WTC11 (cell line): ENCODE measurements around the gene CDK8. TPM values are rescaled to one million over a fixed set of nuclear protein-coding genes. Genes with fewer than 3 reads are reported as not detected.

Source experiments
- ATAC-seq: fragments of 200-7000 bp; cut with Tn5 transposase; 2 replicates; pipeline ENCODE4 v1.10.0; 2021; ENCODE audit warnings: mild to moderate bottlenecking, moderate library complexity
- CTCF ChIA-PET: fragments of 300-600 bp; sonication (Branson Sonifier 250); formaldehyde crosslinking; loops from one replicate; lab custom pipeline; 2021; ENCODE audit warnings: antibody characterized with exemption; lab: Charles Lee
- POLR2A ChIA-PET: fragments of 350-600 bp; sonication (Branson Sonifier 250); formaldehyde crosslinking; loops from one replicate; lab custom pipeline; 2021; ENCODE audit warnings: antibody characterized with exemption; lab: Charles Lee
- DNase-seq: peaks from one replicate; pipeline ENCODE4 v3.0.0; 2021; ENCODE audit warnings: low spot score
- H3K27ac Mint-ChIP-seq: 2 replicates; pipeline ENCODE4 v1.8.0; 2021; ENCODE audit warnings: mixed read lengths
- H3K27me3 Mint-ChIP-seq: 2 replicates; pipeline ENCODE4 v1.8.0; 2021; ENCODE audit warnings: low read depth, mild to moderate bottlenecking, moderate library complexity, mixed read lengths
- H3K36me3 Mint-ChIP-seq: 2 replicates; pipeline ENCODE4 v1.8.0; 2021; ENCODE audit warnings: mixed read lengths
- H3K4me1 Mint-ChIP-seq: 2 replicates; pipeline ENCODE4 v1.8.0; 2022; ENCODE audit warnings: mixed read lengths
- H3K4me3 Mint-ChIP-seq: 2 replicates; pipeline ENCODE4 v1.8.0; 2021; ENCODE audit warnings: mild to moderate bottlenecking, moderate library complexity, mixed read lengths
- H3K9me3 Mint-ChIP-seq: 2 replicates; pipeline ENCODE4 v1.8.0; 2021; ENCODE audit warnings: mixed read lengths
- ATF1 ChIP-seq: sonication (generic); formaldehyde crosslinking; IDR thresholded peaks from 2 replicates; pipeline ENCODE4 v1.8.1; 2023; ENCODE audit warnings: mild to moderate bottlenecking, moderate library complexity, missing genetic modification reagents
- CBFB ChIP-seq: sonication (generic); formaldehyde crosslinking; IDR thresholded peaks from 2 replicates; pipeline ENCODE4 v1.8.1; 2022; ENCODE audit warnings: mild to moderate bottlenecking, low read depth, missing genetic modification reagents
- EMX1 ChIP-seq: fragments of 250-450 bp; sonication (Bioruptor Pico); IDR thresholded peaks from 2 replicates; pipeline ENCODE4 v1.8.0; 2021; ENCODE audit warnings: mild to moderate bottlenecking
- HMGA2 ChIP-seq: fragments of 250-450 bp; sonication (Bioruptor Pico); IDR thresholded peaks from 2 replicates; pipeline ENCODE4 v1.4.0; 2021; ENCODE audit warnings: mild to moderate bottlenecking, moderate library complexity
- NFATC4 ChIP-seq: fragments of 250-450 bp; sonication (Bioruptor Pico); IDR thresholded peaks from 2 replicates; pipeline ENCODE4 v1.9.0; 2021; ENCODE audit warnings: mild to moderate bottlenecking
- NR1H2 ChIP-seq: sonication (generic); formaldehyde crosslinking; IDR thresholded peaks from 2 replicates; pipeline ENCODE4 v1.9.0; 2021; ENCODE audit warnings: mild to moderate bottlenecking, moderate library complexity, missing genetic modification reagents
- SMAD3 ChIP-seq: sonication (generic); formaldehyde crosslinking; IDR thresholded peaks from 2 replicates; pipeline ENCODE4 v1.8.0; 2022; ENCODE audit warnings: missing genetic modification reagents, mild to moderate bottlenecking, borderline replicate concordance
- SMAD4 ChIP-seq: sonication (generic); formaldehyde crosslinking; IDR thresholded peaks from 2 replicates; pipeline ENCODE4 v1.8.0; 2022; ENCODE audit warnings: mild to moderate bottlenecking, missing genetic modification reagents
- TCF7 ChIP-seq: sonication (generic); formaldehyde crosslinking; IDR thresholded peaks from 2 replicates; pipeline ENCODE4 v1.8.0; 2022; ENCODE audit warnings: mild to moderate bottlenecking, low read depth, missing genetic modification reagents, moderate library complexity
- TEAD4 ChIP-seq: sonication (generic); formaldehyde crosslinking; IDR thresholded peaks from 2 replicates; pipeline ENCODE4 v1.8.0; 2022; ENCODE audit warnings: mild to moderate bottlenecking, missing genetic modification reagents
- ZNF317 ChIP-seq: sonication (generic); formaldehyde crosslinking; IDR thresholded peaks from 2 replicates; pipeline ENCODE4 v1.8.1; 2023; ENCODE audit warnings: low read depth, mild to moderate bottlenecking, moderate library complexity, missing genetic modification reagents, borderline replicate concordance
- ZNF396 ChIP-seq: fragments of 250-450 bp; sonication (Bioruptor Pico); IDR thresholded peaks from 2 replicates; pipeline ENCODE4 v1.8.0; 2021; ENCODE audit warnings: mild to moderate bottlenecking, moderate library complexity, borderline replicate concordance
- total RNA-seq: library from RNA; stranded (reverse); gene quantifications from 3 replicates; pipeline ENCODE4 v1.2.3, GENCODE V29; 2021
- TF ChIP-seq, protein P1 (sequence below): sonication (generic); formaldehyde crosslinking; IDR thresholded peaks from 2 replicates; pipeline ENCODE4 v1.8.1; 2022; ENCODE audit warnings: mild to moderate bottlenecking, missing genetic modification reagents, moderate library complexity, borderline replicate concordance
- TF ChIP-seq, protein P2 (sequence below): sonication (generic); formaldehyde crosslinking; IDR thresholded peaks from 2 replicates; pipeline ENCODE4 v1.8.1; 2022; ENCODE audit warnings: mild to moderate bottlenecking, moderate library complexity, missing genetic modification reagents
- TF ChIP-seq, protein P3 (sequence below): sonication (generic); formaldehyde crosslinking; IDR thresholded peaks from 2 replicates; pipeline ENCODE4 v1.8.1; 2023; ENCODE audit warnings: mild to moderate bottlenecking, missing genetic modification reagents
- TF ChIP-seq, protein P4 (sequence below): sonication (generic); formaldehyde crosslinking; IDR thresholded peaks from 2 replicates; pipeline ENCODE4 v1.8.0; 2022; ENCODE audit warnings: mild to moderate bottlenecking, missing genetic modification reagents
- TF ChIP-seq, protein P5 (sequence below): fragments of 250-450 bp; sonication (Bioruptor Pico); IDR thresholded peaks from 2 replicates; pipeline ENCODE4 v1.8.0; 2021; ENCODE audit warnings: mild to moderate bottlenecking
- TF ChIP-seq, protein P6 (sequence below): sonication (generic); formaldehyde crosslinking; IDR thresholded peaks from 2 replicates; pipeline ENCODE4 v1.8.1; 2022; ENCODE audit warnings: missing genetic modification reagents, borderline replicate concordance
- TF ChIP-seq, protein P7 (sequence below): fragments of 250-450 bp; sonication (Bioruptor Pico); IDR thresholded peaks from 2 replicates; pipeline ENCODE4 v1.9.0; 2021; ENCODE audit warnings: mild to moderate bottlenecking
- TF ChIP-seq, protein P8 (sequence below): sonication (generic); formaldehyde crosslinking; IDR thresholded peaks from 2 replicates; pipeline ENCODE4 v1.8.1; 2023; ENCODE audit warnings: mild to moderate bottlenecking, missing genetic modification reagents, borderline replicate concordance

Gene CDK8
- total RNA-seq, 1 experiment from 2014 or later, result 21.4 TPM

DNA sequence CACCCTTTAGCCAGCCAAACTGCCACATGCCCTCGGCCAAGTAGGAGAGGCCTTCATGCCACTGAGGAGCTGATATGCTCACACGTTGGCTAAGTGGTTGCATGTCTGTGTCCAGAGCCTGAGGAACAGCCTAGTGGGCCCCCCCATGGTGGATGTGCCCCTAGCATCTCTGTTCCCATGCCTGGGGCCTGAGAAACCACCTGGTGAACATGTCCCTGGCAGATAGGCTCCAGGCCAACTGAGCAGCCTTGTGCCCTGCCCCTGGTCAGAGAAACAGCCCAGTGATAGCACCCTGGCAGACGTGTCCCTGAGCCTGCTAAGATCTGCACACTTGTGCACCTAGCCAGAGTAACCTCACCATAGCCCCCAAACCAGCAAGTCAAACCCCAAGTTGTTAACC lies 181.7 kb downstream of the CDK8 start:
- Mint-ChIP-seq H3K36me3 (peaks cover 26% of the 10 kb centered on the region), H3K27me3 (no peaks in the 10 kb centered on the region; the same call in none of the 2 replicates), H3K4me3 (no peak overlapping the region), H3K27ac (no peak overlapping the region), H3K4me1 (no peaks in the 10 kb centered on the region), H3K9me3 (peaks cover 42% of the 10 kb centered on the region)
- ChIA-PET CTCF (interaction anchor here (0.5 kb wide), 1 partner anchor 1853 kb away, joined by 5 read pairs; no protein-coding TSS in a partner anchor), POLR2A (no interaction called here)
- TF ChIP-seq ZNF317 (CRISPR knock-in tag) (no peak), TEAD4 (CRISPR knock-in tag) (no peak), SMAD4 (CRISPR knock-in tag) (no peak), SMAD3 (no peak), ZNF396 (CRISPR knock-in tag) (no peak), NR1H2 (CRISPR knock-in tag) (no peak), CBFB (CRISPR knock-in tag) (no peak), TCF7 (CRISPR knock-in tag) (no peak), ATF1 (CRISPR knock-in tag) (no peak), HMGA2 (CRISPR knock-in tag) (no peak), EMX1 (CRISPR knock-in tag) (no peak), NFATC4 (CRISPR knock-in tag) (no peak)
- TF ChIP-seq, protein P1, sequence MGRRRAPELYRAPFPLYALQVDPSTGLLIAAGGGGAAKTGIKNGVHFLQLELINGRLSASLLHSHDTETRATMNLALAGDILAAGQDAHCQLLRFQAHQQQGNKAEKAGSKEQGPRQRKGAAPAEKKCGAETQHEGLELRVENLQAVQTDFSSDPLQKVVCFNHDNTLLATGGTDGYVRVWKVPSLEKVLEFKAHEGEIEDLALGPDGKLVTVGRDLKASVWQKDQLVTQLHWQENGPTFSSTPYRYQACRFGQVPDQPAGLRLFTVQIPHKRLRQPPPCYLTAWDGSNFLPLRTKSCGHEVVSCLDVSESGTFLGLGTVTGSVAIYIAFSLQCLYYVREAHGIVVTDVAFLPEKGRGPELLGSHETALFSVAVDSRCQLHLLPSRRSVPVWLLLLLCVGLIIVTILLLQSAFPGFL (CRISPR knock-in tag), result no peak
- TF ChIP-seq, protein P2, sequence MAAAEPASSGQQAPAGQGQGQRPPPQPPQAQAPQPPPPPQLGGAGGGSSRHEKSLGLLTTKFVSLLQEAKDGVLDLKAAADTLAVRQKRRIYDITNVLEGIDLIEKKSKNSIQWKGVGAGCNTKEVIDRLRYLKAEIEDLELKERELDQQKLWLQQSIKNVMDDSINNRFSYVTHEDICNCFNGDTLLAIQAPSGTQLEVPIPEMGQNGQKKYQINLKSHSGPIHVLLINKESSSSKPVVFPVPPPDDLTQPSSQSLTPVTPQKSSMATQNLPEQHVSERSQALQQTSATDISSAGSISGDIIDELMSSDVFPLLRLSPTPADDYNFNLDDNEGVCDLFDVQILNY, result no peak
- TF ChIP-seq, protein P3, sequence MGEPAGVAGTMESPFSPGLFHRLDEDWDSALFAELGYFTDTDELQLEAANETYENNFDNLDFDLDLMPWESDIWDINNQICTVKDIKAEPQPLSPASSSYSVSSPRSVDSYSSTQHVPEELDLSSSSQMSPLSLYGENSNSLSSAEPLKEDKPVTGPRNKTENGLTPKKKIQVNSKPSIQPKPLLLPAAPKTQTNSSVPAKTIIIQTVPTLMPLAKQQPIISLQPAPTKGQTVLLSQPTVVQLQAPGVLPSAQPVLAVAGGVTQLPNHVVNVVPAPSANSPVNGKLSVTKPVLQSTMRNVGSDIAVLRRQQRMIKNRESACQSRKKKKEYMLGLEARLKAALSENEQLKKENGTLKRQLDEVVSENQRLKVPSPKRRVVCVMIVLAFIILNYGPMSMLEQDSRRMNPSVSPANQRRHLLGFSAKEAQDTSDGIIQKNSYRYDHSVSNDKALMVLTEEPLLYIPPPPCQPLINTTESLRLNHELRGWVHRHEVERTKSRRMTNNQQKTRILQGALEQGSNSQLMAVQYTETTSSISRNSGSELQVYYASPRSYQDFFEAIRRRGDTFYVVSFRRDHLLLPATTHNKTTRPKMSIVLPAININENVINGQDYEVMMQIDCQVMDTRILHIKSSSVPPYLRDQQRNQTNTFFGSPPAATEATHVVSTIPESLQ, result no peak
- TF ChIP-seq, protein P4, sequence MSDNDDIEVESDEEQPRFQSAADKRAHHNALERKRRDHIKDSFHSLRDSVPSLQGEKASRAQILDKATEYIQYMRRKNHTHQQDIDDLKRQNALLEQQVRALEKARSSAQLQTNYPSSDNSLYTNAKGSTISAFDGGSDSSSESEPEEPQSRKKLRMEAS (CRISPR knock-in tag), result no peak
- TF ChIP-seq, protein P5, sequence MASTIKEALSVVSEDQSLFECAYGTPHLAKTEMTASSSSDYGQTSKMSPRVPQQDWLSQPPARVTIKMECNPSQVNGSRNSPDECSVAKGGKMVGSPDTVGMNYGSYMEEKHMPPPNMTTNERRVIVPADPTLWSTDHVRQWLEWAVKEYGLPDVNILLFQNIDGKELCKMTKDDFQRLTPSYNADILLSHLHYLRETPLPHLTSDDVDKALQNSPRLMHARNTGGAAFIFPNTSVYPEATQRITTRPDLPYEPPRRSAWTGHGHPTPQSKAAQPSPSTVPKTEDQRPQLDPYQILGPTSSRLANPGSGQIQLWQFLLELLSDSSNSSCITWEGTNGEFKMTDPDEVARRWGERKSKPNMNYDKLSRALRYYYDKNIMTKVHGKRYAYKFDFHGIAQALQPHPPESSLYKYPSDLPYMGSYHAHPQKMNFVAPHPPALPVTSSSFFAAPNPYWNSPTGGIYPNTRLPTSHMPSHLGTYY (CRISPR knock-in tag), result no peak
- TF ChIP-seq, protein P6, sequence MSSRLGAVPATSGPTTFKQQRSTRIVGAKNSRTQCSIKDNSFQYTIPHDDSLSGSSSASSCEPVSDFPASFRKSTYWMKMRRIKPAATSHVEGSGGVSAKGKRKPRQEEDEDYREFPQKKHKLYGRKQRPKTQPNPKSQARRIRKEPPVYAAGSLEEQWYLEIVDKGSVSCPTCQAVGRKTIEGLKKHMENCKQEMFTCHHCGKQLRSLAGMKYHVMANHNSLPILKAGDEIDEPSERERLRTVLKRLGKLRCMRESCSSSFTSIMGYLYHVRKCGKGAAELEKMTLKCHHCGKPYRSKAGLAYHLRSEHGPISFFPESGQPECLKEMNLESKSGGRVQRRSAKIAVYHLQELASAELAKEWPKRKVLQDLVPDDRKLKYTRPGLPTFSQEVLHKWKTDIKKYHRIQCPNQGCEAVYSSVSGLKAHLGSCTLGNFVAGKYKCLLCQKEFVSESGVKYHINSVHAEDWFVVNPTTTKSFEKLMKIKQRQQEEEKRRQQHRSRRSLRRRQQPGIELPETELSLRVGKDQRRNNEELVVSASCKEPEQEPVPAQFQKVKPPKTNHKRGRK, result no peak
- TF ChIP-seq, protein P7, sequence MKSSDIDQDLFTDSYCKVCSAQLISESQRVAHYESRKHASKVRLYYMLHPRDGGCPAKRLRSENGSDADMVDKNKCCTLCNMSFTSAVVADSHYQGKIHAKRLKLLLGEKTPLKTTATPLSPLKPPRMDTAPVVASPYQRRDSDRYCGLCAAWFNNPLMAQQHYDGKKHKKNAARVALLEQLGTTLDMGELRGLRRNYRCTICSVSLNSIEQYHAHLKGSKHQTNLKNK (CRISPR knock-in tag), result no peak
- TF ChIP-seq, protein P8, sequence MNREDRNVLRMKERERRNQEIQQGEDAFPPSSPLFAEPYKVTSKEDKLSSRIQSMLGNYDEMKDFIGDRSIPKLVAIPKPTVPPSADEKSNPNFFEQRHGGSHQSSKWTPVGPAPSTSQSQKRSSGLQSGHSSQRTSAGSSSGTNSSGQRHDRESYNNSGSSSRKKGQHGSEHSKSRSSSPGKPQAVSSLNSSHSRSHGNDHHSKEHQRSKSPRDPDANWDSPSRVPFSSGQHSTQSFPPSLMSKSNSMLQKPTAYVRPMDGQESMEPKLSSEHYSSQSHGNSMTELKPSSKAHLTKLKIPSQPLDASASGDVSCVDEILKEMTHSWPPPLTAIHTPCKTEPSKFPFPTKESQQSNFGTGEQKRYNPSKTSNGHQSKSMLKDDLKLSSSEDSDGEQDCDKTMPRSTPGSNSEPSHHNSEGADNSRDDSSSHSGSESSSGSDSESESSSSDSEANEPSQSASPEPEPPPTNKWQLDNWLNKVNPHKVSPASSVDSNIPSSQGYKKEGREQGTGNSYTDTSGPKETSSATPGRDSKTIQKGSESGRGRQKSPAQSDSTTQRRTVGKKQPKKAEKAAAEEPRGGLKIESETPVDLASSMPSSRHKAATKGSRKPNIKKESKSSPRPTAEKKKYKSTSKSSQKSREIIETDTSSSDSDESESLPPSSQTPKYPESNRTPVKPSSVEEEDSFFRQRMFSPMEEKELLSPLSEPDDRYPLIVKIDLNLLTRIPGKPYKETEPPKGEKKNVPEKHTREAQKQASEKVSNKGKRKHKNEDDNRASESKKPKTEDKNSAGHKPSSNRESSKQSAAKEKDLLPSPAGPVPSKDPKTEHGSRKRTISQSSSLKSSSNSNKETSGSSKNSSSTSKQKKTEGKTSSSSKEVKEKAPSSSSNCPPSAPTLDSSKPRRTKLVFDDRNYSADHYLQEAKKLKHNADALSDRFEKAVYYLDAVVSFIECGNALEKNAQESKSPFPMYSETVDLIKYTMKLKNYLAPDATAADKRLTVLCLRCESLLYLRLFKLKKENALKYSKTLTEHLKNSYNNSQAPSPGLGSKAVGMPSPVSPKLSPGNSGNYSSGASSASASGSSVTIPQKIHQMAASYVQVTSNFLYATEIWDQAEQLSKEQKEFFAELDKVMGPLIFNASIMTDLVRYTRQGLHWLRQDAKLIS (CRISPR knock-in tag), result no peak
- ATAC-seq, result no peak
- DNase-seq, result no peak
